Measurements from ENCODE around the gene RFTN1.
A peak's percentile ranks its signal among the peaks of the same experiment; 100 is the strongest.

The RFTN1 gene

GRCh38 chr3:16335772-16336645 is 177.5 kb downstream of the RFTN1 start:
- no peak for DNase-seq (ENCODE audit: extremely low read depth in 1 of 2, low read depth in 1 of 2)

GRCh38 chr3:16335333-16335732 is 178.2 kb downstream of the RFTN1 start:
- no peak for DNase-seq (ENCODE audit: extremely low read depth in 1 of 2, low read depth in 1 of 2)

- no peak for DNase-seq (ENCODE audit: extremely low read depth in 1 of 2, low read depth in 1 of 2)
Observed at GRCh38 chr3:16334909-16335308, 178.6 kb downstream of the RFTN1 start.

GRCh38 chr3:16332904-16333426 is 180.5 kb downstream of the RFTN1 start:
- DNase-seq (ENCODE audit: extremely low read depth in 1 of 2, low read depth in 1 of 2) = no peak

- DNase-seq (ENCODE audit: extremely low read depth in 1 of 2, low read depth in 1 of 2) = no peak
Observed at GRCh38 chr3:16331319-16331883, 182.1 kb downstream of the RFTN1 start.

- no peak for DNase-seq (ENCODE audit: extremely low read depth in 1 of 2, low read depth in 1 of 2)
Observed at GRCh38 chr3:16330351-16330750, 183.1 kb downstream of the RFTN1 start.

- DNase-seq (ENCODE audit: extremely low read depth in 1 of 2, low read depth in 1 of 2) = no peak
Observed at GRCh38 chr3:16329826-16330129, 183.7 kb downstream of the RFTN1 start.

GRCh38 chr3:16329036-16329825 is 184.3 kb downstream of the RFTN1 start:
- DNase-seq (ENCODE audit: extremely low read depth in 1 of 2, low read depth in 1 of 2) = no peak

GRCh38 chr3:16328124-16328523 is 185.4 kb downstream of the RFTN1 start:
- DNase-seq (ENCODE audit: extremely low read depth in 1 of 2, low read depth in 1 of 2) = no peak

GRCh38 chr3:16326724-16327349 is 186.7 kb downstream of the RFTN1 start:
- DNase-seq (ENCODE audit: extremely low read depth in 1 of 2, low read depth in 1 of 2) = no peak

GRCh38 chr3:16325850-16326249 is 187.6 kb downstream of the RFTN1 start:
- DNase-seq (ENCODE audit: extremely low read depth in 1 of 2, low read depth in 1 of 2) = no peak

- DNase-seq (ENCODE audit: extremely low read depth in 1 of 2, low read depth in 1 of 2) = no peak
Observed at GRCh38 chr3:16323737-16324136, 189.8 kb downstream of the RFTN1 start.

- DNase-seq (ENCODE audit: extremely low read depth in 1 of 2, low read depth in 1 of 2) = no peak
Observed at GRCh38 chr3:16322189-16322588, 191.3 kb downstream of the RFTN1 start.

GRCh38 chr3:16320711-16321110 is 192.8 kb downstream of the RFTN1 start:
- DNase-seq (ENCODE audit: extremely low read depth in 1 of 2, low read depth in 1 of 2) = no peak

GRCh38 chr3:16319723-16320122 is 193.8 kb downstream of the RFTN1 start:
- DNase-seq (ENCODE audit: extremely low read depth in 1 of 2, low read depth in 1 of 2) = no peak

- peak; percentile 58 to 66 for DNase-seq (ENCODE audit: extremely low read depth in 1 of 2, low read depth in 1 of 2)
Observed at GRCh38 chr3:16319307-16319706, 194.2 kb downstream of the RFTN1 start.

GRCh38 chr3:16318176-16318575 is 195.3 kb downstream of the RFTN1 start:
- no peak for DNase-seq (ENCODE audit: extremely low read depth in 1 of 2, low read depth in 1 of 2)

GRCh38 chr3:16317561-16317945 is 195.9 kb downstream of the RFTN1 start:
- DNase-seq (ENCODE audit: extremely low read depth in 1 of 2, low read depth in 1 of 2) = no peak

GRCh38 chr3:16316847-16317560 is 196.5 kb downstream of the RFTN1 start:
- DNase-seq (ENCODE audit: extremely low read depth in 1 of 2, low read depth in 1 of 2) = no peak

GRCh38 chr3:16316396-16316795 is 197.1 kb downstream of the RFTN1 start:
- no peak for DNase-seq (ENCODE audit: extremely low read depth in 1 of 2, low read depth in 1 of 2)

GRCh38 chr3:16315623-16316022 is 197.9 kb downstream of the RFTN1 start:
- no peak for DNase-seq (ENCODE audit: extremely low read depth in 1 of 2, low read depth in 1 of 2)

All from activated CD8-positive, alpha-beta memory T cell treated with anti-CD3 and anti-CD28 coated beads for 1 hour (primary cell).